DOHH2 (cell line): ENCODE data around the gene TMEM30B.
A peak's percentile ranks its signal among the peaks of the same experiment; 100 is the strongest.

Source experiments
- CTCF ChIP-seq: fragments of 200-600 bp; sonication (generic); IDR thresholded peaks from one replicate; pipeline ENCODE4 v1.5.1; 2014; ENCODE audit warnings: antibody characterized with exemption, mild to moderate bottlenecking, low read depth, low read length; ENCODE audit not compliant: poor library complexity, severe bottlenecking
- EZH2phosphoT487 ChIP-seq: fragments of 200-600 bp; sonication (generic); IDR thresholded peaks from 2 replicates; pipeline ENCODE4 v1.6.1; 2017; ENCODE audit warnings: borderline replicate concordance, mild to moderate bottlenecking, antibody characterized with exemption, low read length, moderate library complexity, mixed read lengths

- TF ChIP-seq CTCF (peak; percentile 49), EZH2phosphoT487 (no peak)
Observed at GRCh38 chr14:61296719-61297502, 15.8 kb upstream of the TMEM30B start.
